ENCODE measurements around the gene TTLL13.

Gene TTLL13

DNA sequence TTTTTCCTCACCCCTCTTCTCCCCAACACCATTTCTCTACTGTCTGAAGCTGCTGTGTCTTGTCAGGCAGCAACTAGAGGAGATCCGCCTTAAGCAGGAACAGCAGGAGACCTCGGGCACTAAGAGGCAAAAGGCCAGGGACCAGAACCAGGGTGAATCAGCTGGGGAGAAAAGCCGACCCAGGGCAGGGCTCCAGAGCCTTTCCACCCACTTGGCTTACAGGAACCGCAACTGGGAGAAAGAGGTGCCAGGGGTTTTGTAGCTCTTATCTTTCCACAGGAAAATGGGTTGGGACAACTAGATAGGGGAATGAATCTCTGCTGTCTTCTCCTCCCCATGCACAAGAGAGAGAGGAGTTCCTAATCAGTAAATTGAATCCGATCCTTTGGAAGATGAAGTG, 13.1 kb downstream of the TTLL13 start:
- TF ChIP-seq, protein P1, sequence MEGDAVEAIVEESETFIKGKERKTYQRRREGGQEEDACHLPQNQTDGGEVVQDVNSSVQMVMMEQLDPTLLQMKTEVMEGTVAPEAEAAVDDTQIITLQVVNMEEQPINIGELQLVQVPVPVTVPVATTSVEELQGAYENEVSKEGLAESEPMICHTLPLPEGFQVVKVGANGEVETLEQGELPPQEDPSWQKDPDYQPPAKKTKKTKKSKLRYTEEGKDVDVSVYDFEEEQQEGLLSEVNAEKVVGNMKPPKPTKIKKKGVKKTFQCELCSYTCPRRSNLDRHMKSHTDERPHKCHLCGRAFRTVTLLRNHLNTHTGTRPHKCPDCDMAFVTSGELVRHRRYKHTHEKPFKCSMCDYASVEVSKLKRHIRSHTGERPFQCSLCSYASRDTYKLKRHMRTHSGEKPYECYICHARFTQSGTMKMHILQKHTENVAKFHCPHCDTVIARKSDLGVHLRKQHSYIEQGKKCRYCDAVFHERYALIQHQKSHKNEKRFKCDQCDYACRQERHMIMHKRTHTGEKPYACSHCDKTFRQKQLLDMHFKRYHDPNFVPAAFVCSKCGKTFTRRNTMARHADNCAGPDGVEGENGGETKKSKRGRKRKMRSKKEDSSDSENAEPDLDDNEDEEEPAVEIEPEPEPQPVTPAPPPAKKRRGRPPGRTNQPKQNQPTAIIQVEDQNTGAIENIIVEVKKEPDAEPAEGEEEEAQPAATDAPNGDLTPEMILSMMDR (conservative IDR thresholded peaks at IDR 0.05): no peak
- H3K27ac ChIP-seq: no peak overlapping the region

DNA sequence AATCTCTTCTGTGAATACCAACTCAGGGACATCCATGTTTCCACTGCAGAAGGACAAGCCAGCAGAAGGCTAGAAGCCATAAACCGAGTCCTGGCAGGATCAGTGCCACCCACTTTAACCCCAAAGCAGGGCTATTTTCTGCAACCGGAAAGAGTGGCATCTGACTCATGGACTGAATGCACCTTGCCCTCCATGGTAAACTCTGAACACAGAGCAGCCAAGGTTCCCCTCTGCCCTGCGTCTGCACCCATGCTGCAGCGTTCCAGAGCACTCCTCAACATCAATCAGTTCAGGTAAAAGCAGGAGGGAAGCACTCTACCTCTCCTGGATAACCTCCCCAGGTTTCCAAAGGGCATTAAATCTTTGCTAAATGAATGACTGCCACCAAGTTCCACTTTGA, 15.3 kb downstream of the TTLL13 start:
- peak overlapping the region; percentile 98 for H3K27ac ChIP-seq
- TF ChIP-seq, protein P1 (conservative IDR thresholded peaks at IDR 0.05): no peak

- H3K27ac ChIP-seq: peak within 1 kb of the TSS; percentile 98
- TF ChIP-seq, protein P1 (conservative IDR thresholded peaks at IDR 0.05): no peak
Measured at GRCh38 chr15:90265271-90266060, 16.1 kb downstream of the TTLL13 start, which contains the start of gene NGRN. Gene NGRN (plus strand): TSS chr15:90265672. CDS start chr15:90265713, 41 bp downstream.

- H3K27ac ChIP-seq: peak overlapping the region; percentile 98
- TF ChIP-seq, protein P1 (conservative IDR thresholded peaks at IDR 0.05): no peak
Measured at GRCh38 chr15:90266061-90266431, 16.7 kb downstream of the TTLL13 start.

- TF ChIP-seq, protein P1 (conservative IDR thresholded peaks at IDR 0.05): no peak
- H3K27ac ChIP-seq: peak overlapping the region; percentile 98
Measured at GRCh38 chr15:90266485-90266884, 17.1 kb downstream of the TTLL13 start.

DNA sequence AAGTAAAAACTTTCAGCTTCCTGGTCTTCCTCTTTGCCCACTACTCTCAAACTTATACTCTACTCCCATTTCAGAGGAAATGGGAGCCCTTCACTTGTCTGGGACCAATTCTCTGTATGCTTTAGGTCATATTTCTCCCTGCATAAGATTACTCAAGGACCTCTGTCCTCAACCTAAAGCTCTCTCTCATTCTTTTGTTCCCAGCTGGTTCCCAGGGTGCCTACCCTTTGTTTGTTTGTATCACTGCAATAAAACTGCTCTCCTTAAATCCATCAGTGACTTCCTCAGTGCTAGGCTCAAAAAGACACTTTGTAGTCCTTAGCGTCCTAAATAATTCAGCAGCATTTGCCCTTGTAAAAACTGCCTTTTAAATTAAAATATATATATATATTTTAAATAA, 19.1 kb downstream of the TTLL13 start:
- TF ChIP-seq, protein P1 (conservative IDR thresholded peaks at IDR 0.05): no peak
- H3K27ac ChIP-seq: peak overlapping the region; percentile 98; the same call in 1 of the 2 replicates

GRCh38 chr15:90270502-90271150, 21.3 kb downstream of the TTLL13 start:
- TF ChIP-seq, protein P1 (conservative IDR thresholded peaks at IDR 0.05): no peak
- no peak overlapping the region for H3K27ac ChIP-seq
